HG03442 (cell line): Measurements from ENCODE around the gene AWAT2.

Experiments
- ATAC-seq: cut with Tn5 transposase; IDR thresholded peaks from one replicate; pipeline ENCODE4 v1.9.1; 2021; ENCODE audit warnings: mild to moderate bottlenecking, moderate library complexity; ENCODE audit not compliant: unreplicated experiment

AWAT2 gene

DNA sequence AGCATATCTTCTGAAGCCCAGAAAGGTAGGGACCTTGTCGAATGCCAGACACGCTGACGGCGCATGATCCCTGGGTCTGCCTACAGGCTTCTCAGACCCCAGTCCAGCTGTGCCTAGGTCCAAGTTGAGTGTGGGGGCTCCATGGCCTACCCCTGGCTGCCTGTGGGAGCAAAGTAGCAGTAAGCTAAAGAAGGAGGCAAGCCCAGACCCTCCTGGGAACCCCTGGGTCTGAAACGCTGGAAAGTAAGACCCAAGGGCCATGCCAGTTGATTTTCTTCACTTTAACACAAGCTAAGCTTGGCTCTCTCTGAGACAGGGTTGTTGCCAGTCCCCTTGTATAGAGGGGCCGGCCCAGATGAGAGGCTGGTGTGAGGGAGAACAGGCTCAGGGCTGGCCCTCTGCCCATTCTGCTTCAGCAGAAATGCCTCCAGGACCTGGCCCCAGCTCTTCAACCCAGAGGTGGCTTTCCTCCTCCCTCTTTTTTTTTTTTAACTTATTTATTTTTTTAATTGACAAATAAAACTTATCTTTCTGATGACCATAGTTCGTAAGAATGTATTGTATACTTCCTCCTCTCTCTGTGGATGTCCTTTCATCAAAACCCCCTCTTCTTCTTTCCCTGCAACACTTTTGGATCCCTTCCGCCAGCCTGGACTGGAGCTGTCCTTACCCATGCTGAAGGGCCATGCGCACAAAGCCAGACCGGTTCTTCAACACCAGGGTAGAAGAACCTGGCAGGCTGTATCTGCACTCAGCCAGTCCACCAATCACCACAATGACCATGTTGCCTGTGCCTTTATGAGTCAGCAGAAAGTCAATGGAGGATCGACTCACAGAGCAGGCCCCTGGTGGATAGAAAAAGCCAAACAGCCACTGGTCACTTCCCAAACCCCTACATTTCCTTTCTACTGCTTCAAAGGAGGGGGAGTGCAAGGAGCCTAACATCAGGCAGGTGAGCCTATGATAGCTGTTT, 7.1 kb downstream of the AWAT2 start:
- no peak for ATAC-seq

DNA sequence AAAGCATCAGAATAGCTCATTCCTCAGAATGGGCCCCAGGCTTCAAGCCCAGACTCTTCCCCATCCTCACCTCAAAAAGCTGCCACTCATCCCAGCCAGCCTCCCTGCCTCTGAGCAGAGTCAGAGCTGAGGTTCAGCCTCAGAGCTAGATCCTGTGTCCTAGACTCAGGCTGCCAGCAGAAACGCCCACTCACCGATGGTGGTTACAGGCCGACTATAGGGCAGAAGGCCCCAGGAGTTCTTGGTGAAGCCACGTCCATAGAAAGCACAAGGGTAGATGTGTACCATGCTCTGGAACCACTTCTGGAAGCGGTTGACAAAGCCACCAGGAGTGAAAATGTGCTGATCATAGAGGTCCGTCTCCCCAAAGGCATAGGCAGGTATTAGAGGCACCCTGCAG, 7.7 kb downstream of the AWAT2 start:
- ATAC-seq, result no peak

DNA sequence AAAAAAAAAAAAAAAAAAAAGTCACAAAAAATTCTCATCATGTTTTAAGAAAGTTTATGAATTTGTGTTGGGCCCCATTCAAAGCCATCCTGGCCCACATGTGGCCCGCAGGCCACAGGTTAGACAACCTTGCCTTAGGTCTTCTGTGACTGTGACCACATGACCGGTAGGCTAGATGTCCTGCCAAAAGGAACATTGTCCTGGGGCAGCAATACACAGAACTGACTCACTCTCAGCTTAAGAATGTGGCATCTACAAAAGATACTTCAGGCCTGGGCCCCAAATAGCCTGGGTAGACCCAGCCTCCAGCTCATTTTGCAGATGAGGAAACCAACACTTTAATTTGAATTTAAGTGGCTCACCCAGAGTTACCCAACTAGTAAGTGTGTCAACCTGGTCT, 10.0 kb downstream of the AWAT2 start:
- no peak for ATAC-seq

DNA sequence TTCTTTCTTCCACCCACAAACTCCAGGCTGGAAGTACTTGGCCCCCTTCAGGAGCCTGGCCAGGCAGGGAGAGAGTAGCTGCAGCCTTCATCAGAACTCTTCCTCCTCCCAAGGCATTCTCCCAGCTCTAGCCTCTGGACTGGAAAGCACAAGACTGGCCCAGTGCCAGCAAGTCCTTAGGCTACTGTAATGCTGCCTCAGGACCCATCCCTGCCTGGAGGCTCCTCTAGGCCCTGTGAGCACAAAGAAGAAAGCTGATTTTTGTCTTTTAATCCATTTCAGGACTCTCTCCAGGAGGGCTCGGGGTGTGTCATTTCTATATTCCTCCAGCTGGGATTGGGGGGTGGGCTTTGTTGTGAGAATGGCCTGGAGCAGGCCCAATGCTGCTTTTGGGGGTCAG, 10.8 kb downstream of the AWAT2 start:
- ATAC-seq, result no peak

DNA sequence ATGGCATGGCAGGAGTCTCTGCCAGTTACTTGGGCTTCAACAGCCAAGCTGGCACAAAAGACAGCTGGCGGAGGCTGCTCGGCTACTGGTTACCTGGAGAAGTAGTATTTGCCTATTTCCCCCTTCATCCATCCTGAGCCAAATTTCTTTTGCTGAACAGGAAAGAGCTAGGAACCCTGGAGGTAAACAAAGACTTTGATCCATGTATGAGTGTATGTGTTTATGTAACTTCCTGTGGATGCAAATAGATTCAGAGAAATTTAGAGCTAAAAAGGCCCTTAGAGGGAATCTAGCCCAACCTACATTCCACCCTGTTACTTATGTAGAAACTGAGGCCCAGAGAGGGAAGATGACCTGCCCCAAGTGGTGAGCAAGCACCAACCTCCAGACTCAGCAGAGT, 11.2 kb downstream of the AWAT2 start:
- ATAC-seq, result no peak

DNA sequence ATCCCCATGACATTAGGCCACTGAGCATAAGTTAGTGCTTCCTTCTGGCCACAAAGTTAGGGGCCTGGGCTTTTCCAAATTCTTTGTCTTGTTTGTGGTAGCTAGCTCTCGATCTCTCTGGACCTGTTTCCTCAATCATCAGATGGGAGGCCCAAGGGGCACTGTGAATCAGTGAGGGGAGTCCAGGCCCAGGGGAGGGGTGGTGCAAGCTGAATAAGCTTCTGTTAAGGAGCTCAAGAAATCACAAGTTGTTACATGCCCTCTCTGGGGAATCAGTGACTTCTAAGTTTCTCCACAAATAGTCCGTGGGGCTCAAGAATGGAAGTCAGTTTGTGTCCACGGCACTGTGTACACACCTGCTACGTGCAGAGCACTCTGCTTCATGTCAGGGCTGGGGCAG, 15.1 kb downstream of the AWAT2 start:
- no peak for ATAC-seq

DNA sequence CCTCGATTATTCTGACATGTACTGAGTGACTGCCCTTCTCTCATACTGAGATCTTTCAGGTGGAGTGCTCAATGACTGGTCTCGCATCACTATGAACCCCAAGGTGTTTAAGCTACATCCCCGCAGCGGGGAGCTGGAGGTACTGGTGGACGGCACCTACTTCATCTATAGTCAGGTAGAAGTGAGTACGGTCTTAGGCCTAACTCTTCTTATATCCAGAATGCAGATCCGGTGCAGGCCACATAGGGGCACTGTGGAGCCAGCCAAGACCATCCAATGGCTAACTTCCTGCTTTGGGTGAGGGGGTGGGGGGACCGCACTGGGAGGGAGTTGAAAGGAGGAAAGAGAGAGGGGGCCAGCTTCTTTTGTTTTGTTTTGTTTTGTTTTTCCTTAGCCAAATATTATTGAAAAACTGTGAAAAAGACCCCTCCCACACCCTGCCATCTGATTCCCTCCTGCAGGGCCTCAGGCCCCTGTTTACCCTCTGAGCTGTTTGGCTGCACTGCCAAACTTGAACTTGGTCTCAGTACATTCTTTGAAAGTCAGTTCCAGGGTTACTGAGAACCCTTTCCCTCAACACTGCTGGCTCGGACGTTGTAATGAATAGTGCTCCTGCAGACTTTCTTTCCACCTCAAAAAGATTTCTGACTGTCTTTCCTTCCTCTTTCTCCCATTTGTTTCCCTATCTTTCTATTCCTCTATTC, 16.2 kb downstream of the AWAT2 start:
- ATAC-seq, result peak; percentile 64

DNA sequence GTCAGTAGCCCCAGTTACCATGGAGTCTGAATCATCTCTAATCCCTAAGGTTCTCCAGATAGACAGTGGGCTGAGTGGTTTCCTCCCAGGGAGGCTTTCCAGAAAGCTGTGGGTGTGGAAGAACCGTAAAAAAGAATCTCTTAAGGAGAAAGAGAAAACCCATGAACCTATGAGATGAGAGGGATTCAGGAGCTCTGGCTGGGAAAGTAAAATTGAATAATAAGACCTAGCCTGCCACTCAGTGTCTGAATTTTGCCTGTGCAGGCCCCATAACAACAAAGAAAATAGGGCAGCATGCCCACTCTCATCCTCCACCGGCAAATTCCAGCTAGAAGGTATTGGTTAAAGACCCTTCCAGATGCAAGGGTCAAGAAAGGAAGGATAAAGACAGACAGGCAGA, 16.9 kb downstream of the AWAT2 start:
- no peak for ATAC-seq

DNA sequence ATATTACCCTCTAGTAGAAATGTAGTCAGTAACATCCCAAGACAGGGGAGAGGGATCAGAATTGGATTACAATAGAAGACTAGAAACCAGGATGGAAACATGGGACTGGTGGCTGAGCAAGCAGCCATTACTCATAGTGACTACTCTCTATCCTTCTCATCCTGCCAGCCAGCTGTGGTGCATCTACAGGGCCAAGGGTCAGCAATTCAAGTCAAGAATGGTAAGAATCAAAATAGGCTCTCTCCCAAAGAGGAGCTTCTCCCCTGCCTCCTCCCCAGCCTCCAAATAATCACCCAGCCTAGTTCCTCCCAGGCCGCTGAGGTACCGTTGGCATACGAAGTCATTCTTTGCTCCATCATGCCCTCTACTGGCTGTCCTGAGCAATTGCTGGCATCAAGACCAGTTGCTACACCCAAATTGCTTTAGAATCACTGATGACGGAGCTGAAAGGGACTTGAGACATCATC, 19.4 kb downstream of the AWAT2 start:
- ATAC-seq, result peak; percentile 73

DNA sequence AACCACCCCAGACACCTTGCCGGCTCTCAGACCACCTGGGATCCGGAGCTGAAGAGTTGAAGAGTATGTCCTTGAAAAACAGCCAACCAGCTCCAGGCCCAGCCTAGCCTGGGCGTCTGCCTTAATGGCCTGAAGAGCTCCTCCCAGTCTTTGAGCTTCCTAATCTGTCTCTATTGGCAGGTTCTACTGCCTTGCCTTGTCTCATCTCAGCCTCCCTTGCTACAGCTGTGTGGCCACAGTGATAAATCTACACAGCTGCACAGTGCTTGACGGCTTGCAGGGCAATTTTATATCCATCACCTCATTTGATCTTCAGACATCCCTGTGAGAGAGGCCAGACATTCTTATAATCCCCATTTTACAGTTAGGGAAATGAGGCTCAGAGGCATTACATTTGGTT, 19.9 kb downstream of the AWAT2 start:
- ATAC-seq, result no peak

DNA sequence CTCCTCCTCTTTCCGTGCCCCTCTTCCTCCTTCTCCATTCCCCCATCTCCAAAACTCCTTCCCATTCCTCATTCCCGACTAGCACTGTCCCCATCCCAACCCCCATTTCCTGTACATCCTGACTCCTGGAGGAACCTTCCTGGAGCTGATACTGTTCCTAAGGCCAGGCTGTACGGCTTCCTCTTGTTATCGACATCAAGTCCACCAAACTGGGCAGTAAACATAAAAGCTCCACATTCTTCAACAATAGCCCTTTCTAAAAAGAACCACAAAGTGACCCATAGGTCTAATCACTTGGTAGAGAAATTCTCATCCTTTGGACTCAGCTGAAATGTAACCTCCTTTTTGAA, 22.9 kb downstream of the AWAT2 start:
- ATAC-seq, result no peak

DNA sequence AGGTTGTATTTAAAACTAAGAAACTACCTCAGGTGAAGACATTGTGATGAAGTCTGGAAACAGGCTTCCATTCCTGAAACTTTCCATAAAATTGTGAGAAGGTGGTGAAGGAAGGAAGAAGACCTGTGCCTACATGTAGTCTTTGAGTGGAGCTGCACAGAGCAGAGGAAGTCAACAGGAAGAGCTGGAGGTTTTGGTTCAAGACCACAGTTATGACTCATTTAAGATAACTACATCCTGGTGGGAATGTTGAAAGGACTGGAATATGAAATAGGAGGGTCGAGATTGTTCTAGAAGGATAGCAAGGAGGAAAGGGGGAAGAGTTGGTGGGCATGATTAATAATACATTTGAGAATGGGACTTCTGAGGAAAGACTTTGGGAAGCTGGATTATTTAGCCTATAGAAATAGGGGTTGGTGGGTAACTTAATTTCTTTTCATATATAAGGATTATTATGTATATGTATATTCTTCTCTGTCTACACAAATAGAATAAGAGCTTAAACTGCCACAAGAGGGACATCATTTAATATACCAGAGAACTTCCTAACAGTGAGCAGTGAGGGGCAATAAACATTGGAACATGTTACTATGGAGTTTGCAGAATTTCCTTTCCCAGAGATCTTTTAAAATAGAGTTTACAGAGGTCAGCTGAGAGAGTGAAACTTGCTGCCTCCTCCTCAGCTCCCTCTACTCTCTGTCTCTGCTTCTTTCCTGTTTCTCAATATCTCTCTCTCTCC, 23.5 kb downstream of the AWAT2 start:
- no peak for ATAC-seq

DNA sequence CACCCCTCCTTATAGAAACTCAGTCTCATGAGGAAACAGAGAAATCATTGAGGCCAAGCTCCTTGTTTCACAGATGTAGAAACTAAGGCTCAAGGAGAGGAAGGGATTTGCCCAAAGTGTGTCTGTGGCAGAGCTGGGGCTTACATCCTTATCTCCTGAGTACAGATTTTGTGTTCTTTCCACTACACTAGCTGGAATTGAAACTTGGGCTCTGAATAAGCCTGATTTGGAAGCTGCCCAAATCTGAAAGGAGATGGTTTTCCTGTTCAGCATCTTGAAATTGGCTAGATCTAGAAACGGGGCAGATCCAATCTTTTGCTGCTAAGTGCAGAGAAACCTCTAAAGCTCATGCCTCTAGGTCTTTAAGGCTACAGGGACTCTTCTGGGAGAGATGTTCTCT, 24.3 kb downstream of the AWAT2 start:
- ATAC-seq, result no peak

DNA sequence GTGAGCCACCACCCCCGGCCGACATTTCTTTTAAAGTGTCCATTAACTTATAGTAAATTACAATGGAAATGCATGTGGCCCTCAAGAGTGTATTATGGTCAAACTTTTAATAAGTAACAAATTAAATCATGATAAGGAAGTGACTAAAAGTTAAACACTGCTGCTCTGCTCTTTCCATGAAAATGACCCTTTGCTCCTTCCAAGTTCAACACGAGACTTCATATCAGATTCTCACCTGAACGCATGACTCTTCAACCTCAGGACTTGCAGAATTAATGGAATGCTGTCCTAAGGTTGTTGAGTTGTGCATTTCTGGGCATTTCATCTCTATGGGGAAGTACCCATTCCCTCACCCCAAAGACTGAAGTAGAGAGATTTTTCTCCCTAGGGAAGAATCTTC, 27.1 kb downstream of the AWAT2 start:
- no peak for ATAC-seq

DNA sequence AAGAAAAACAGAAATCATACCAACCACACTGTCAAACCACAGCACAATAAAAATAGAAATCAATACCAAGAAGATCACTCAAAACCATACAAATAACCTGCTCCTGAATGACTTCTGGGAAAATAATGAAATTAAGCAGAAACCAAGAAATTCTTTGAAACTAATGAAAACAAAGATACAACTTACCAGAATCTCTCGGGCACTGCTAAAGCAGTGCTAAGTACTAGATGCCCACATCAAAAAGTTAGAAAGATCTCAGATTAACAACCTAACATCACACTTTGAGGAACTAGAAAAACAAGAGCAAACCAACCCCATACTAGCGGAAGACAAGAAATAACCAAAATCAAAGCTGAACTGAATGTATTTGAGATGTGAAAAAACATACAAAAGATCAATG, 33.2 kb downstream of the AWAT2 start:
- no peak for ATAC-seq

DNA sequence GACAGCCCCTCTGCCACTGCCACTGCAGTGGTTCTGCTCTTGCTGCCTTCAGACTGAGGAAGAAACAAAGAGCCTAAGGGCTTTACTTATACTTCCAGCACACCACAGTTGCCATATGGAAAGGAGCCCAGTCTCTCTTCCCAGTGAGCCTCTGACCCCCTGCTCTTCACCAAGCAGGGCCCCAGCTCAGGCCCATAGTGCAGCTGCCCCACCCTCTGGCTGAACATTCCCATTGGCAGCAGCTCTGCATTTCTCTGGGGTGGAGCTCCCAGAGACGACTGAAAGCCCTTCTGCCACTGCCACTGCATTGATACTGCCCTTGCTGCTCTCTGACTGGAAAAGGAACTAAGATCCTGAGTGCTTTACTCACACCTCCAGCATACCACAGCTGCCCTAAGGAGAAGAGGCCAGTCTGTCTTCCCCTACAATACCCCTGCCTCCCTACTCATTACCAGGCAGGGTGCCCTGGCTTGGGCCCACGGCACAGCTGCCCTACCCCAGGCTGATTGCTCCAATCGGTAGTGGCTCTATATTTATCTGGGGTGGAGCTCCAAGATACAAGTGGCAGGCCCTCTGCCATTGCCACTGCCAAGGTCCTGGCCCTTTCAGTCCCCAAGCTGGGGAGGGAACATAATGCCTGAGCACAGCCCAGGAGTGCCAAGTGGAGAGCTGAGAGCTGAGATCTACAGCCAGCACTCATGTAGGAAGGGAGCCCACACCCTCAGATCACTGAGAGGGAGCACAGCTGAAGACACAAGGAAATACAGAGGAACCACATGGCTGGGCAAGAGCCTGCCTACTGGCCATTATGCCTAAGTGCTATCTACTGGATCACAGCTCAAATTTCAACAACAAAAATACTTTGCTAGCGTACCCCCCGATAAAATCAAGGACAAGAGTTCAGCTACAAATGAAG, 36.0 kb downstream of the AWAT2 start:
- no peak for ATAC-seq

DNA sequence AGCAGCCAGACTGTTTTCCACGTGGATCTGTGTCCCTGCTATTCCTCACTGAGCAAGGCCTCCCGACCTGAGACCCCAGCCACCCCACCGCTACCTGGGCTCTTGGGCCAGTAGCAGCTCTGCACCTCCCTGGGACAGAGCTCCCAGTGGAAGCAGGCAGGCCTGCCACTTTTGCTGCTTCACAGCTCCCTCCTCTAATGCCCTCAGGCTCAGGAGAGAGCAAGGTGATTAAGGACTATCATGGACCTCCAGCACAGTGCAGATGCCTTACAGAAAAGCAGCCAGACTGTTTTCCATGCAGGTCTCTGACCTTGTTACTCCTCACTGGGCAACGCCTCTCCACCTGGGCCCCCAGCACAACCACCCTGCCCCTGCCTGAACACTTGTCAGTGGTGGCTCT, 37.0 kb downstream of the AWAT2 start:
- no peak for ATAC-seq

DNA sequence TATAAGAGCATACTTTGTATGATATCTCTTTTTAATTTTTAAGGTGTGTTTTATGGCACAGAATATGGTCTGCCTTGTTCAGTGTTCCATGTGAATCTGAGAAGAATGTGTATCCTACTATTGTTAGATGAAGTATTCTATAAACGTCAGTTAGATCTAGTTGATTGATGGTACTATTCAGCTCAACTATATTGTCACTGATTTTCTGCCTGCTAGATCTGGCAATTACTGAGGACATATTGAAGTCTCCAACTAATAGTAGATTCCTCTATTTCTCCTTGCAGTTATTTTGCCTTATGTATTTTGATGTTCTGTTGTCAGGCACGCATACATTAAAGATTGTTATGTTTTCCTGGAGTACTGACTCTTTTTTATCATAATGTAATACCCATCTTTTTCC, 39.8 kb downstream of the AWAT2 start:
- ATAC-seq, result no peak

DNA sequence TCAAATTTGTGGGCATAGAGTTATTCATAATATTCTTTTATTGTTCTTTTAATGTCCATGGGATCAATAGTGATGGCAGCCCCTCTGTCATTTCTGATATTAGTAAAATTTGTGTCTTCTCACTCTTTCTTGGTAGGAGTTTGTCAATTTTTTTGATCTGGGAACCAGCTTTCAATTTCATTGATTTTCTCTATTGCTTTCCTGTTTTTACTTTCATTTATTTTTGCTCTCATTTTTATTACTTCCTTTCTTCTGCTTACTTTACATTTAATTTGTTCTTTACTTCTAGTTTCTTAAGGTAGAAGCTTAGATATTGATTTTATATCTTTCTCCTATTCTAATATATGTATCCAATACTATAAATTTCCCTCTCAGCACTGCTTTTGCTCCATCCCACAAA, 40.7 kb downstream of the AWAT2 start:
- ATAC-seq, result no peak

DNA sequence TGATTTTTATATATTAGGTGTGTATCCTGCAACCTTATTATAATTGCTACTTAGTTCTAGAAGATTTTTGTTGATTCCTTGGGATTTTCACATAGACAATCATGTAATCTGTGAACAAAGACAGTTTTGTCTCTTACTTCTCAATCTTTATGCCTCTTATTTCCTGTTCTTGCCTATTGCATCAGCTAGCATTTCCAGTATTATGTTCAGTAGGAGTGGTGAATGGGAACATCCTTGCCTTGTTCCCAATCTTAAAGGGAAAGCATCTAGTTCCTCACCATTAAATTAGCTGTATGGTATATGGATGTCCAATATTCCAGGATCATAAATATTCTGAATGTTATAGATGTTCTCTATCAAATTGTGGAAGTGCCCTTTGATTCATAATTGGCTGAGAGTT, 41.8 kb downstream of the AWAT2 start:
- no peak for ATAC-seq
